ENCODE results near the gene PTDSS2.

GRCh38 chr11:443542-444199, 6.4 kb upstream of the PTDSS2 start:
- TF ChIP-seq CTCF (IDR thresholded peaks at IDR 0.05; ENCODE audit: low read length) = no peak
- TF ChIP-seq EZH2 (IDR thresholded peaks at IDR 0.05; ENCODE audit: borderline replicate concordance, low read length) = no peak
